HL-60 (cell line): ENCODE results near the gene FADS3.

Source experiments
- DNase-seq, 2 experiments: peaks; one replicate each; pipeline ENCODE4 v3.0.0-alpha.2; 2010 to 2020; ENCODE audit warnings: low read depth in 1 of 2, low spot score in 1 of 2
- H3K27ac ChIP-seq: fragments of 250-450 bp; sonication (Bioruptor Pico); replicated peaks from 2 replicates; pipeline ENCODE4 v1.5.1; 2020; ENCODE audit warnings: mild to moderate bottlenecking, moderate library complexity
- H3K27me3 ChIP-seq: fragments of 250-450 bp; sonication (Bioruptor Pico); 2 replicates; pipeline ENCODE4 v1.5.1; 2021; ENCODE audit warnings: mild to moderate bottlenecking, moderate library complexity; ENCODE audit not compliant: insufficient read depth, poor library complexity, severe bottlenecking
- H3K4me3 ChIP-seq: replicated peaks from 2 replicates; pipeline ENCODE4 v1.5.1; 2011; ENCODE audit warnings: mild to moderate bottlenecking, control low read depth, low read length; ENCODE audit not compliant: insufficient read depth
- CTCF ChIP-seq: IDR thresholded peaks from one replicate; pipeline ENCODE4 v1.5.1; 2011; ENCODE audit warnings: low read length, control low read depth, inconsistent platforms; ENCODE audit not compliant: insufficient read depth
- GABPA ChIP-seq: IDR thresholded peaks from 2 replicates; pipeline ENCODE4 v1.6.1; 2012; ENCODE audit warnings: low read depth
- POLR2AphosphoS5 ChIP-seq: IDR thresholded peaks from 2 replicates; pipeline ENCODE4 v1.6.1; 2012; ENCODE audit warnings: low read depth
- REST ChIP-seq: IDR thresholded peaks from 2 replicates; pipeline ENCODE4 v1.6.1; 2012; ENCODE audit warnings: low read depth; ENCODE audit not compliant: insufficient replicate concordance
- SPI1 ChIP-seq: IDR thresholded peaks from 2 replicates; pipeline ENCODE4 v1.6.1; 2012; ENCODE audit warnings: low read depth, mild to moderate bottlenecking, borderline replicate concordance

Gene FADS3

GRCh38 chr11:61895046-61895717 is 3.8 kb upstream of the FADS3 start:
- H3K27ac ChIP-seq, result no peak overlapping the region
- peaks cover 21% of the 10 kb centered on the region for H3K27me3 ChIP-seq
- TF ChIP-seq GABPA, result no peak
- no peak for TF ChIP-seq CTCF
- TF ChIP-seq POLR2AphosphoS5, result no peak
- no peak for TF ChIP-seq REST
- no peak for TF ChIP-seq SPI1
- no peak overlapping the region for H3K4me3 ChIP-seq
- peak in 1 of 2 experiments; percentile 58 for DNase-seq

- no peak overlapping the region for H3K27ac ChIP-seq
- no peak for DNase-seq
- no peak for TF ChIP-seq GABPA
- H3K4me3 ChIP-seq, result no peak overlapping the region
- H3K27me3 ChIP-seq, result peaks cover 22% of the 10 kb centered on the region
Measured at GRCh38 chr11:61893981-61894380, 2.6 kb upstream of the FADS3 start.

- no peak for DNase-seq
- TF ChIP-seq REST, result no peak
- TF ChIP-seq POLR2AphosphoS5, result no peak
- TF ChIP-seq CTCF, result no peak
- no peak for TF ChIP-seq SPI1
- no peak for TF ChIP-seq GABPA
- Histone ChIP-seq H3K4me3 (peak overlapping the region; percentile 65), H3K27me3 (peaks cover 22% of the 10 kb centered on the region), H3K27ac (no peak overlapping the region)
Measured at GRCh38 chr11:61892085-61892370, 683 bp upstream of the FADS3 start.

- TF ChIP-seq SPI1 (no peak), GABPA (no peak), POLR2AphosphoS5 (no peak), CTCF (no peak), REST (no peak)
- Histone ChIP-seq H3K27me3 (peaks cover 19% of the 10 kb centered on the region), H3K4me3 (peak overlapping the region; percentile 65), H3K27ac (no peak overlapping the region)
- peak in 1 of 2 experiments; percentile 37 for DNase-seq
Measured at GRCh38 chr11:61890529-61891330, 615 bp downstream of the FADS3 start.
